NCI-H2107 (cell line): ENCODE measurements around the gene DCAF12L1.

Source experiments
- DNase-seq: peaks from one replicate; lab custom pipeline; 2025; lab: John Stamatoyannopoulos, UW

DCAF12L1 gene

DNA sequence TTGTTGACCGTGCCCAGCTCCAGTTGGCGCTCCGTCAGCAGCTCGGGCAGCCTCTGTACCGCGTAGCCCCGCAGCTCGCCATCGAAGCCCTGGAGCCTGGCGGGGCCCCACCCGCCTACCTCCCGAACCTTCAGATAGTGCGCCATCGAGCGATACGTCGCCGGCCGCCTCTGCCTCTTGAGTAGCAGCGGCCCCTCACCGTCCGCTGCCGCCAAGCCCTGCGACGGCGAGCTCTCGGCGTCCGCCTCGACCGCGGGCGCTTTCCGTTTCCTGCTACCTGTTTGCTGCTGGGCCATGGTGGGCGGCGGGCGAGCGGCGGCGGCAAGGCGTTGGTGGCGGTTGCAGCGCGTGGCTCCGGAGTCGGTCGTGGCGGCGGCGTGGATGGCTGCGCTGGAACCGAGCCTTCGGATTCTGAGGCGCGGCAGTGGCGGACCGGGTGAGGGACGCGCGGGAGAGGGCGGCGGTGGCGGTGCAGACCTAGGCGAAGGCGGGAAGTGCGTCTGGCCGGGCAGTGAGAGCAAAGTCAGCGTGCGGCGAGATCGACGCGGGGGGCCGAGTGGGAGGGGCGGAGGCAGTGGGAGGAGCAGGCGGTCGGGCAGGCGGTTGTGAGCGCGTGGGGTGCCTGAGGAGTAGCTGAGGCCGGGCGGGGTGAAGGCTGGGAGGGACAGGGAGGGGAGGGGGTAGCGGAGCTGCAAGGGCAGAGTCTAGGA, at the start of gene DCAF12L1:
TSS of gene DCAF12L1 (minus strand) at position 502 of the 710 bp plus-strand sequence. CDS start at position 296, 206 bp downstream.
- no peak for DNase-seq

DNA sequence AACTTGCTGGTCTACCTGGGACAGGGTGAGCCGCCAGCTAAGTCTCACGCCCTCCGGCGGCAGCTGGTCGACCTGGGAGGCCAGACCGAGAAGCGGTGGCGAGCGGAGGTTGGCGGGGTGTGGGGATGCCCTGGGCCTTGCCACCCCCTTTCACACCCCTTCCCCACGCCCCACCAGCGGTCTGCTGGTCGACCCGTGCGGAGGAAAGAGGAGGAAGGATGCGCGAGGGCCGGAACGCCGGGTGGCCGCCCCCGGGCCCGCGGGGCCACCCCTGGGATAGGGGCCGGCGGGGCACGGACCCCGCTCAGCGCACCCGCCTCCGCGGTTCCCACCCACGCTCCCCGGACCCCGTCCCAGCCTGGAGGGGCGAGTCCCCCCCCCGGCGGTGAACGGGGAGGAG, 28.3 kb upstream of the DCAF12L1 start:
- no peak for DNase-seq

DNA sequence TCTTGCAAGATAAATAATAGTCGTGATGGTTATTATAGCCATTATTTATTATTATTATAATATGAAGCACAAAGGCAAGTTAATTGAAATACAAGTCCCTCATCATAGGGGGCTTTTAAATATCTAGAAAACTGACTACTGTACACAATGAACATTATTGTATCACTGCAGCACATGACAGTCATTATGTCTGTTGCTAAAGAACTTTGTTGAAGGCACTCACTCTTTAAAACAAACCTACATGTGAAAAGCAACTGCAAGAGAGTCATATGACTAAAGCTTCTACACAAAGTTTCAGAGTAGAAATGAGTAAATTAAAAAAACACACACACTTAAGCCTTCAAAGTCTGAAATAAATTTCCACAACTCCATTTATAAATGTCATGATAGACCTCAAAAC, 23.3 kb upstream of the DCAF12L1 start:
- DNase-seq: no peak

DNA sequence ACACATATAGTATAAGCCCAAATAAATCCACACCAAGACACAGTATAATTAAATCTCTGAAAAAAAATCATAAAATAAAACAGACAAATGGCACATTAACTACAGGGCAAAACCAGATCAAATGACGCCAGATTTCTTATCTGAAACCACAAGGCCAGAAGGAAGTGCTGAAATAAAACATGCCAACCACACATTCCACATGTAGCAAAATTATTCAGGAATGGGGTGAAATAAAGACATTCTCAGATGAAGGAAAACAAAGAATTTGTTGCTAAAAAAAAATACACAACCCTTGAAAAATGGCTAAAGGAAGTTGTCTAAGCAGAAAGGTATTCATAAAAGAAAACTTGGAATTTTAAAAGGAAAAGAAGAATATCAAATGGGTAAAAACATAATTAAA, 4.5 kb upstream of the DCAF12L1 start:
- no peak for DNase-seq

DNA sequence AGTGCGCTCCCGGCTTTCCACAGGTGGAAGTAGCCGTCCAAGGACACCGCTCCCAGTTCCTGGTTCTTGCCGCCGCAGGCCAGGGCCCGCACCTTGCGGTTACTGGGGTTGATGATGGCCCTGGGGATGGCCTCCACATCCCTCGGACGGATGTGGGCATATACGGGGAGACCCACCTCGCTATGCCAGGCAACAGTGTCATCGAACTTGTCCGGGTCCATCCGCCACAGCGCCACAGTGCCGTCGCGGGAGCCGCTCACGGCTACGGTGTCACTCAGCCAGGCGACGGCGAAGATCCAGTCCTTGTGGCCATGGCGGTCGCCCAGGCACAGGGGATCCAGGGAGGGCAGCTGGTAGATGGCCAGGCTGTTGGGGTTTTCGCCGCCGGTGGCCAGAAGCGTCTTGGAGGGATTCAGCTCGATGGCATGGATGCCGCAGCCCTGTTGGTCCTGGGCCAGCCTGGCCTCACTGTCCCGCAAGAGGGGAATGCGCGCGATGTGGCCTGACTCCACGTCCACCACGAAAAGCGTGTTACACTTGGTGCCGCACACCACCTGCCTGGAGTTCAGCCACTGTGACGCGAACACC, 795 bp downstream of the DCAF12L1 start:
- DNase-seq: no peak

DNA sequence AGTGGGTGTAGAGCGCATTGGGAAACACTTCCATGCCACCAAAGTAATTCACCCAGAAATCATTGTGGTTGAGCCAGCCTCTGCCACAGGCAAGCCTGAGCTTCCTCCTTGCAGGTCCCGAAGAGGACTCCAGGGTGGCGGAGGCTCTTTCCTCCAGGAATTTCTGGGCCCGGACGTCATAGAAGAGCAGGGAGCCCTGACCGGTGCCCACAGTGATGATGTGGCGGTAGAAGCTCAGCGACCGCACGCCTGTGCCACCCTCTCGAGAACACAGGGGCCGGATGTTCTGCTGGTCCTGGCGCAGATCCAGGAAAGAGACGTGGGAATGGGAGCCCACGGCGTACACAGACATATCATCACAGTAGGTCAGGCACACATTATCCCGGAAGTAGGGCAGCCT, 1.3 kb downstream of the DCAF12L1 start:
- no peak for DNase-seq

DNA sequence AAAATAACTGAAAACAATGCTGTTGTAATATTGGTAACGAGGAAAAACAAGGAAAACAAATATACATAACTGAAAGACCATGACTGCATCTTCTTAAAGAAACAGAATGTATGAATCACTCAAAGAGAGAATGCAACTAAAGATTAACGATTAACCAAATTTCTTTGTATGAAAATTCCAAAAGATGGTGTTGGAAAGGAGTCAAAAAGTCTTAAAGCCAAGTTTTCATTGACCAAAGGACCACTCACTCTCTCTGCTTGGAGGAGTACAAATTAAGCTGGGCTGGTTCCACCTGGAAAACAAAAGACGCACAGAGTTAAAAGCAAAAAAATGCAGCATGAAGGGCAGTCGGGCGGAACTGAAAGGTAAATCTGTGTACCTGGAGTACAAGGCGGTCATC, 1.8 kb downstream of the DCAF12L1 start:
- no peak for DNase-seq

DNA sequence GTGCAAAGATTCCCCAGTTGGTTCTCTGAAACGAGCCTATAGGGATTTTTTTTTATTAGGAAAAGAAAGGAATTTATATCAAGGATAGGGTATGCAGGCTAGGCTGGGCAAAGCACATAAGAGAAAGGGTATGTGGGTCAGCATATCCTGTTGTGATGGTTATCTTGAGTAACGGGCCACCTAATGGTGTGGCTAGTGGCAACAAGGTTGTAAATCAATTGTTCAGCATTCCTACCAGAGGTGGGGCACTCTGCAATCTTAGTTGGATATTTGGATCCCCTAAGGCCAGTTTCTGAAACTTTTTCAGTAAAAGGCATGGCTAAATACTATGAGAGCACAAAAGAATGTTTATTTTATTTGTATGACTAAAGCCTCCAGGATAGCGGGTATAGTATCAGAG, 42.7 kb downstream of the DCAF12L1 start:
- no peak for DNase-seq
